ENCODE results near the gene TM2D3. TPM values are rescaled to one million over a fixed set of nuclear protein-coding genes. Genes with fewer than 3 reads are reported as not detected.

Gene TM2D3
- total and polyA plus RNA-seq, 2 donors (not counting 3 experiments of a cell fraction or from before 2014, with no cell fraction given), result 34.3 to 51.5 TPM

DNA sequence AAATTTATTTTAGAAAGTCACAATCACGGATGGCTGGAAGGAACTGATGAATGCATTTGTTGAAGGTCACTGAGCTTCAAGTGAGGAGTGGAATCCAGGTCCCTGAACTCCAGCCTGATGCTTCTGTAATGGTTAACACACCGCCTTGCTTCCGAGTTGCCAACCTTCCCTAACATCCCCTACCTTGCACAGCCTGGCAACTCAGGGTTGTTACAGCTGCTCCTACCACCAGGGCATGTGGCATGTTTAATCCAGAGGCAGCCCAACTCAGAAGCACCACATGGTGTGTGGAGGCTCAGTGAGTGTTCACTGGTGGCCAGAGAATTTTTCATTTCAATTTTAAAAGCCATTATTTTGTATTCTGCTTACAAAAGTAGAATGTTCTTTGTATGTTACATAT, 4.9 kb downstream of the TM2D3 start:
- FAIRE-seq (no peak), DNase-seq (ENCODE audit: low read depth, low spot score) (no peak)
- Histone ChIP-seq H3K9me1 (replicated peaks; ENCODE audit: control insufficient read depth, extremely low read depth, insufficient read depth, low read length) (no peaks in the 10 kb centered on the region), H3K4me2 (ENCODE audit: insufficient read depth, low read length) (no peak overlapping the region), H3K79me2 (ENCODE audit: control insufficient read depth, insufficient read depth, low read length) (peaks cover 39% of the 10 kb centered on the region), H4K20me1 (replicated peaks; ENCODE audit: control insufficient read depth, extremely low read depth, insufficient read depth, low read length) (no peaks in the 10 kb centered on the region), H3K36me3 (ENCODE audit: control insufficient read depth in 2 of 2, extremely low read depth in 1 of 2, insufficient read depth in 2 of 2, low read length in 2 of 2) (peaks cover 9 to 10% of the 10 kb centered on the region in 2 experiments), H3K4me1 (ENCODE audit: control insufficient read depth, extremely low read depth, insufficient read depth, low read length) (peaks cover 20% of the 10 kb centered on the region), H2AFZ (ENCODE audit: low read depth, low read length) (no peak overlapping the region), H3K27me3 (ENCODE audit: control insufficient read depth in 2 of 2, insufficient read depth in 2 of 2, low read length in 2 of 2) (no peaks in the 10 kb centered on the region), H3K9ac (replicated peaks; ENCODE audit: extremely low read depth, insufficient read depth, low read length) (no peak overlapping the region), H3K9me3 (replicated peaks; ENCODE audit: control insufficient read depth, insufficient read depth, low read length) (no peaks in the 10 kb centered on the region), H3K4me3 (replicated peaks in 1 of 3; ENCODE audit: insufficient read depth in 1 of 3, low read depth in 1 of 3, low read length in 3 of 3) (no peak overlapping the region), H3K27ac (ENCODE audit: insufficient read depth, low read depth, low read length) (no peak overlapping the region)
- TF ChIP-seq EZH2 (IDR thresholded peaks at IDR 0.05; ENCODE audit: borderline replicate concordance, low read depth, low read length, severe bottlenecking) (no peak), JUN (IDR thresholded peaks at IDR 0.05; ENCODE audit: borderline replicate concordance, insufficient read depth, insufficient read length, low read depth) (no peak), GATA2 (IDR thresholded peaks at IDR 0.05; ENCODE audit: insufficient read depth, insufficient read length, low read depth, low read length) (no peak), POLR2A (IDR thresholded peaks at IDR 0.05; ENCODE audit: low read depth, low read length) (no peak), MYC (IDR thresholded peaks at IDR 0.05; ENCODE audit: low read depth, low read length) (no peak), FOS (IDR thresholded peaks at IDR 0.05; ENCODE audit: borderline replicate concordance, insufficient read depth, low read length) (no peak), POLR2AphosphoS5 (IDR thresholded peaks at IDR 0.05; ENCODE audit: insufficient read depth, low read depth, low read length) (no peak)
- TF ChIP-seq, protein P1, sequence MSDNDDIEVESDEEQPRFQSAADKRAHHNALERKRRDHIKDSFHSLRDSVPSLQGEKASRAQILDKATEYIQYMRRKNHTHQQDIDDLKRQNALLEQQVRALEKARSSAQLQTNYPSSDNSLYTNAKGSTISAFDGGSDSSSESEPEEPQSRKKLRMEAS (IDR thresholded peaks at IDR 0.05; ENCODE audit: insufficient read depth, insufficient read length), result no peak
- TF ChIP-seq, protein P2, sequence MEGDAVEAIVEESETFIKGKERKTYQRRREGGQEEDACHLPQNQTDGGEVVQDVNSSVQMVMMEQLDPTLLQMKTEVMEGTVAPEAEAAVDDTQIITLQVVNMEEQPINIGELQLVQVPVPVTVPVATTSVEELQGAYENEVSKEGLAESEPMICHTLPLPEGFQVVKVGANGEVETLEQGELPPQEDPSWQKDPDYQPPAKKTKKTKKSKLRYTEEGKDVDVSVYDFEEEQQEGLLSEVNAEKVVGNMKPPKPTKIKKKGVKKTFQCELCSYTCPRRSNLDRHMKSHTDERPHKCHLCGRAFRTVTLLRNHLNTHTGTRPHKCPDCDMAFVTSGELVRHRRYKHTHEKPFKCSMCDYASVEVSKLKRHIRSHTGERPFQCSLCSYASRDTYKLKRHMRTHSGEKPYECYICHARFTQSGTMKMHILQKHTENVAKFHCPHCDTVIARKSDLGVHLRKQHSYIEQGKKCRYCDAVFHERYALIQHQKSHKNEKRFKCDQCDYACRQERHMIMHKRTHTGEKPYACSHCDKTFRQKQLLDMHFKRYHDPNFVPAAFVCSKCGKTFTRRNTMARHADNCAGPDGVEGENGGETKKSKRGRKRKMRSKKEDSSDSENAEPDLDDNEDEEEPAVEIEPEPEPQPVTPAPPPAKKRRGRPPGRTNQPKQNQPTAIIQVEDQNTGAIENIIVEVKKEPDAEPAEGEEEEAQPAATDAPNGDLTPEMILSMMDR (IDR thresholded peaks at IDR 0.05; ENCODE audit: extremely low read depth in 1 of 2, insufficient read depth in 1 of 2, low read depth in 1 of 2, low read length in 2 of 2), result no peak
- intact Hi-C loops (cut with micrococcal nuclease) (no loop called here), dilution Hi-C loops (cut with MboI; ENCODE audit: extremely low pct_ligation_motif_present, low sequenced_read_pairs) (no loop called here)
- BruUV-seq (replicated peaks), result no TSS peak
- ChIA-PET CTCF (no interaction called here), POLR2A (no interaction called here)
